IPS-18c (cell line): Measurements from ENCODE around the gene DNAJC30.
A peak's percentile ranks its signal among the peaks of the same experiment; 100 is the strongest.
"Not testable (repeated sequence)": the region's sequence is repeated elsewhere in the genome, so short reads cannot be mapped to it uniquely, and the experiment has no call there.

ENCODE experiments used
- H3K4me3 ChIP-seq: 2 replicates; pipeline ENCODE4 v1.7.0; 2013; ENCODE audit warnings: low read depth, mild to moderate bottlenecking, low read length, moderate library complexity; ENCODE audit not compliant: insufficient read depth
- H3K9me3 ChIP-seq: one replicate; pipeline ENCODE4 v1.6.1; 2013; ENCODE audit warnings: mild to moderate bottlenecking, low read length, moderate library complexity; ENCODE audit not compliant: control insufficient read depth, insufficient read depth

DNAJC30 gene

GRCh38 chr7:73715648-73716317 lies 32.5 kb upstream of the DNAJC30 start:
- Histone ChIP-seq H3K4me3 (no peak overlapping the region), H3K9me3 (no peaks in the 10 kb centered on the region)

- not testable (repeated sequence) for H3K9me3 ChIP-seq
These were observed 30.1 kb upstream of the DNAJC30 start for GRCh38 chr7:73713319-73713718.

GRCh38 chr7:73712773-73713172 lies 29.5 kb upstream of the DNAJC30 start:
- no peaks in the 10 kb centered on the region for H3K9me3 ChIP-seq

More at GRCh38 chr7:73713319-73713718, 30.1 kb upstream of the DNAJC30 start:
- H3K4me3 ChIP-seq: not testable (repeated sequence)

GRCh38 chr7:73708961-73709549 lies 25.8 kb upstream of the DNAJC30 start:
- H3K4me3 ChIP-seq: no peak overlapping the region
- no peaks in the 10 kb centered on the region for H3K9me3 ChIP-seq

More at GRCh38 chr7:73712773-73713172, 29.5 kb upstream of the DNAJC30 start:
- H3K4me3 ChIP-seq: no peak overlapping the region

DNA sequence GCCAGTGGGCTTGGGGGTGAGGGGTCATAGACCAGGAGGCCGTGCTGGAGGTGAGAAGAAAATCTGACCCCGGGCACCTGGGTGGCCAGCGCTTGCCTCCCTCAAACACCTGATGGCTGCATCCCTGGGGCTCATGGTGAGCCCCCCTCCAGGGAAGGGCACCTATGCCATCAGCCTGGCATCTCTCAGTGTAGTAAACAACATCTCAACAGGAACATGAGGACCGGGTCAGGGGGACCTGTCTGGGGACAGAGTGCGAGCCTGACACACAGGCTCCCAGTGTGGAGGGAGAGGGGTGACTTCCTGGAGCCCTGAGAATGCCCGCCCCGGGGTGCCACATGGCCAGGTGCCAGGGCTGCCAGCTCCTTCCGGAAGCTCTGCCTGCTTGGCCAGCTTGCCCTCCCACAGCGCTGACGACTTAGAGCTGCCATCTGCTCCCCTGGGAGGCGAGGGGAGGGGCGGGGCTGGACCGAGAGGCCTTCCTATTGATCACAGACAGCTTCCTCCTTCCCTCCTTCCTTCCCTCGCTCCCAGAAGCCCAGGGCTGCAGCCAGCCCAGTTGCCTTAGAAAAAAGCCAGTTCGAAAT lies 23.9 kb upstream of the DNAJC30 start:
- Histone ChIP-seq H3K9me3 (no peaks in the 10 kb centered on the region), H3K4me3 (no peak overlapping the region)

GRCh38 chr7:73706126-73707044 lies 23.1 kb upstream of the DNAJC30 start:
- H3K9me3 ChIP-seq: no peaks in the 10 kb centered on the region
- H3K4me3 ChIP-seq: no peak overlapping the region

- Histone ChIP-seq H3K4me3 (no peak overlapping the region), H3K9me3 (no peaks in the 10 kb centered on the region)
These were observed 22.3 kb upstream of the DNAJC30 start for GRCh38 chr7:73705551-73705920.

- Histone ChIP-seq H3K9me3 (no peaks in the 10 kb centered on the region), H3K4me3 (no peak overlapping the region)
These were observed 21.6 kb upstream of the DNAJC30 start for GRCh38 chr7:73704640-73705550.

DNA sequence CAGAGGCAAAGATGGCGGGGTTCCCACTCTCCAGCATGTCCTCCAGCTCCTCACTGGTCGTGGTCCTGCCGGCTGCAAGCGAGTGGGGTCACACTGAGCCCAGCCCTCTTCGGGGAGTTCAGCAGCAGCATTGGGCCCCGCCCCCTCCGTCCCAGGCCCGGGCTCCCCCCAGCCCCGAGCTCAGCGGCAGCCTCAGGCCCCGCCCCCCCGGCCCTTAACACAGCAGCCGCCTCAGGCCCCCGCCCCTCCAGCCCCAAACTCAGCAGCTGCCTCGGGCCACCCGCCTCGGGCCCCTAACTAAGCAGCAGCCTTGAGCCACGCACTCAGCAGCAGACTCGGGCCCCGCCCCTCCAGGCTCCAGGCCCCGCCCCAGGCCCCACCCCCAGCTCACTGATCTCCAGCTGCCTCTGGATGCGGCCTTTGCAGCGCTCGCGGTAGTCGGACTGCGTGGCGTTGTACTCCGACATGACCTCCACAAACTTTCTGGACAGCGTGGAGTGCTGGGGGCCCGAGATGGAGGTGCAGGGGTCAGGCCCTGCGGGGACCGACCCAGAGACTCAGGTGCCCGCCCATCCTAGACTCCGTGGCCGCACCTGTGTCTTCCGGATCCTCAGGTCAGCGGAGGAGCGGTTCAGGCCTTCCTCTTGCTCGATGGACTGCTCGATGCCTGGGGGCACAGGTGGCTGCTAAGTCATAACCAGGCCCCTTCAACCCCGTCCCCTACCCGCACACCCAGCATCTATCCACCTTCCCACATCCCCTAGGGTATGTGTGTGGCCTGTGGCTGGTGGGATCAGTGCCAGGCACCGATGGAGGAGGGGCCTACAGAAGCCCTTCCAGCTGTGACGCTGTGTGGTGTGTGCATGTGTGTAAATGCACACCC lies 20.7 kb upstream of the DNAJC30 start:
- Histone ChIP-seq H3K4me3 (peak overlapping the region; percentile 32), H3K9me3 (no peaks in the 10 kb centered on the region)

DNA sequence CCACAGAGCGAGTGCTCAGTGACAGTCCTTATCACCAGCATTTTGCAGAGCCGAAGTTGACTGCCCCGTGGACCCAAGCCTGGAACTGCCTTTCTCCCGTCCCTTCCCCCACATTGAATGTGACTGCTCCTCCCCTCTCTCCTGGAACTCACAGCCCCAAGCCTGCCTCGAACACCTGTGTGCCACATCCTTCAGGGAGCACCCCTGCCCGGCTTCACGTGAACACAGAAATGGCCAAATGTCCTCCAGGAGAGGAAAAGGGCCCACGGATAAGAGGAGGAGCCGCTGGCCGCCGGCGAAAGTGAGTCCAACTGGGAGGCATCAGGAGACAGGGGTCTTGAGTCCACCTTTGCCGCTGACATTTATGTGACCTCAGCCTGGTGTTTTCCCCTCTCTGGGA lies 20.0 kb upstream of the DNAJC30 start:
- peak overlapping the region; percentile 32 for H3K4me3 ChIP-seq
- H3K9me3 ChIP-seq: no peaks in the 10 kb centered on the region

GRCh38 chr7:73702665-73703064 lies 19.4 kb upstream of the DNAJC30 start:
- H3K9me3 ChIP-seq: no peaks in the 10 kb centered on the region
- H3K4me3 ChIP-seq: no peak overlapping the region

GRCh38 chr7:73702226-73702625 lies 19.0 kb upstream of the DNAJC30 start:
- H3K9me3 ChIP-seq: no peaks in the 10 kb centered on the region
- H3K4me3 ChIP-seq: no peak overlapping the region

DNA sequence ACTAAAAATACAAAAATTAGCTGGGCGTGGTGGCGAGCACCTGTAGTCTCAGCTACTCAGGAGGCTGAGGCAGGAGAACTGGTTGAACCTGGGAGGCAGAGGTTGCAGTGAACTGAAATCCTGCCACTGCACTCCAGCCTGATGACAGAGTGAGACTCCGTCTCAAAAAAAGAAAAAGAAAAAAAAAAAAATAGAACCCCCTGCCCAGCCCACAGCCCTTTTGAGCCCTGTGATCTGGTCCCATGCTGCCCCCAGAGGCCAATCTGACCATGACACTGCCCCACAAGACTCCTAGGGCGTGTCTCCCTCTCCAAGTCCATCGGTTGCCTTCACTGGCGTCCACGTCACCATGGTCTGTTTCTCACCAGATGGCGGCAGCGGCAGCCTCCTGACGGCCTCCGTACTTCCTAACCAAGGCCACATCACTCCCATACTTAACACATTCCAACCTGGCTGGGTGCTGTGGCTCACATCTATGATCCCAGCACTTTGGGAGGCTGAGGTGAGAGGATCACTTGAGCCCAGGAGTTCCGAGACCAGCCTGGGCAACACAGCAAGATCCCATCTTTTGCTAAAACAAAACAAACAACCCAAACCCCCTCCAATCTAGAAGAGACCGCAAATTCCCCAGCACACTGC lies 18.2 kb upstream of the DNAJC30 start:
- Histone ChIP-seq H3K9me3 (no peaks in the 10 kb centered on the region), H3K4me3 (no peak overlapping the region)

- Histone ChIP-seq H3K4me3 (no peak overlapping the region), H3K9me3 (no peaks in the 10 kb centered on the region)
These were observed 17.4 kb upstream of the DNAJC30 start for GRCh38 chr7:73700581-73701134.

GRCh38 chr7:73700069-73700423 lies 16.8 kb upstream of the DNAJC30 start:
- H3K9me3 ChIP-seq: no peaks in the 10 kb centered on the region
- no peak overlapping the region for H3K4me3 ChIP-seq
